Myocyte (in vitro differentiated cells): ENCODE measurements around the gene PCDHGA3. TPM values are rescaled to one million over a fixed set of nuclear protein-coding genes. Genes with fewer than 3 reads are reported as not detected.
"Not testable (repeated sequence)": the region's sequence is repeated elsewhere in the genome, so short reads cannot be mapped to it uniquely, and the experiment has no call there.

Experiments used
- DNase-seq: peaks from one replicate; pipeline ENCODE4 v3.0.0-alpha.2; 2012; ENCODE audit warnings: low read depth
- total RNA-seq: library from RNA; depleted of rRNA; stranded (reverse); fragments of >200 nt; gene quantifications from 2 replicates; pipeline ENCODE4 v1.2.3, GENCODE V29; 2014

PCDHGA3 gene
- total RNA-seq, 1 donor from 2014 or later = 0.48 TPM

DNA sequence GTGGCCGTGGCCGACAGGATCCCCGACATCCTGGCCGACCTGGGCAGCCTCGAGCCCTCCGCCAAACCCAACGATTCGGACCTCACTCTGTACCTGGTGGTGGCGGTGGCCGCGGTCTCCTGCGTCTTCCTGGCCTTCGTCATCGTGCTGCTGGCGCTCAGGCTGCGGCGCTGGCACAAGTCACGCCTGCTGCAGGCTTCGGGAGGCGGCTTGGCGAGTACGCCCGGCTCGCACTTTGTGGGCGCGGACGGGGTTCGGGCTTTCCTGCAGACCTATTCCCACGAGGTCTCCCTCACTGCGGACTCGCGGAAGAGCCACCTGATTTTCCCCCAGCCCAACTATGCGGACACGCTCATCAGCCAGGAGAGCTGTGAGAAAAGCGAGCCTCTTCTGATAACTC is 2.4 kb downstream of the PCDHGA3 start:
- DNase-seq = not testable (repeated sequence)

DNA sequence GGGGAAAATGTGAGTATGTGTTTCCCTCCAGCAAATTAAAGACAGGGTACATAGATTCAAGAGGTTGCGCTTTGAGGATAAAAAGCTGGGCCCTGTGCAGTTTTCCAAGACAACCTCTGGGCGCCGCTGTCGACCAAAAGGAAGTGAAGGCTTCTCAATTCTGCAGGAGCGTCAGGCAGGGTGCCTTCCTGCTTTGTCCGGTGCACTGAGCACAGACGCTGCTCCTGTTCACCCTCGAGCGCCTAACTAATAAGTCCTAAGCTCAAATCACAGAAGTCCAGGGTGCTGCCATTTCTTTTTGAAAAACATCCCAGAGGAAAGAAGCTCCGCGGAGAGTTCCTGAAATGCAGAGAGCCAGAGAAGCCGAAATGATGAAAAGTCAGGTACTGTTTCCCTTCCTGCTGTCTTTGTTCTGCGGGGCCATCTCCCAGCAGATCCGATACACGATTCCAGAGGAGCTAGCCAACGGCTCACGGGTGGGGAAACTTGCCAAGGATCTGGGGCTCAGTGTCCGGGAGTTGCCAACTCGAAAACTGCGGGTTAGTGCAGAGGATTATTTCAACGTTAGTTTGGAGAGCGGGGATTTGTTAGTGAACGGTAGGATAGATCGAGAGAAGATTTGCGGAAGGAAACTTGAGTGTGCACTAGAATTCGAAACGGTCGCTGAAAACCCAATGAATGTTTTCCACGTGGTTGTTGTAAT is 6.4 kb downstream of the PCDHGA3 start, which contains the start of gene PCDHGB1:
PCDHGB1 (plus strand) TSS at position 183 of the 703 bp plus-strand sequence; CDS start at position 345, 162 bp downstream.
- peak; percentile 72 for DNase-seq

DNA sequence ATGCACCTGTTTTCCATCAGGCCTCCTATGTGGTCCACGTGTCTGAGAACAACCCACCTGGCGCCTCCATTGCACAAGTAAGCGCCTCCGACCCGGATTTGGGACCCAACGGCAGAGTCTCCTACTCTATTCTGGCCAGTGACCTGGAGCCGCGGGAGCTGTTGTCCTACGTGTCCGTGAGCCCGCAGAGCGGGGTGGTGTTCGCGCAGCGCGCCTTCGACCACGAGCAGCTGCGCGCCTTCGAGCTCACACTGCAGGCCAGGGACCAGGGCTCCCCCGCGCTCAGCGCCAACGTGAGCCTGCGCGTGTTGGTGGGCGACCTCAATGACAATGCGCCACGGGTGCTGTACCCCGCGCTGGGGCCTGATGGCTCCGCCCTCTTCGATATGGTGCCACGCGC is 8.0 kb downstream of the PCDHGA3 start:
- DNase-seq = no peak

DNA sequence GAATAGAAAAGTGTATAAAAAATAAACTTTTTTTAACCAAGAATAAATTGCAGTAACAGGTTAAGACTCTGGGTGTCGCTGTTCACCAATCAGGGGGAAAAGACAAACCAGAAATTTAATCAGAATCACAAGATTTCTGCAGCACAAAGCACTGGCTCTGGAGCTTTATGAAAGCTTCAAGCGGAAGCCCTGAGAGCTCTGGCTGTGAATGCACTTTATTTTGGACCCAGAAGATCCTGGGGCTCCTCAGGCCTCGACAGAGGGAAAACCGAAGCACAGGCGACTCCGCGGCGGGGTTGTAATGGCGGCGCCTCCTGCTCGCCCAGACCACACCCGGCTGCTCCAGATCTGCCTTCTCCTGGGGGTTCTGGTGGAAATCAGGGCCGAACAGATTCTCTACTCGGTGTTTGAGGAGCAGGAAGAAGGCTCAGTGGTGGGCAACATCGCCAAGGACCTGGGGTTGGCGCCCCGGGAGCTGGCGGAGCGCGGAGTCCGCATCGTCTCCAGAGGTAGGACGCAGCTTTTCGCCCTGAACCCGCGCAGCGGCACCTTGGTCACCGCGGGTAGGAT is 11.4 kb downstream of the PCDHGA3 start, which contains the start of gene PCDHGA4:
PCDHGA4 (plus strand) TSS at position 122 of the 570 bp plus-strand sequence; CDS start at position 209, 87 bp downstream.
- DNase-seq = no peak

DNA sequence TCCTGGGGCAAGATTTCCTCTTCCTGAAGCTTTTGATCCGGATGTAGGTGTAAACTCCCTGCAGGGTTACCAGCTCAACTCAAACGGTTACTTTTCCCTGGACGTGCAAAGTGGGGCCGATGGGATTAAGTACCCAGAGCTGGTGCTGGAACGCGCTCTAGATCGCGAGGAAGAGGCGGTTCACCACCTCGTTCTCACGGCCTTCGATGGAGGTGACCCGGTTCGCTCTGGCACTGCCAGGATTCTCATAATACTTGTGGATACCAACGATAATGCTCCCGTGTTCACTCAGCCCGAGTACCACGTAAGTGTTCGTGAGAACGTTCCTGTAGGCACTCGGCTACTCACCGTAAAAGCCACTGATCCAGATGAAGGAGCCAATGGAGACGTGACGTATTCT is 12.0 kb downstream of the PCDHGA3 start:
- no peak for DNase-seq

DNA sequence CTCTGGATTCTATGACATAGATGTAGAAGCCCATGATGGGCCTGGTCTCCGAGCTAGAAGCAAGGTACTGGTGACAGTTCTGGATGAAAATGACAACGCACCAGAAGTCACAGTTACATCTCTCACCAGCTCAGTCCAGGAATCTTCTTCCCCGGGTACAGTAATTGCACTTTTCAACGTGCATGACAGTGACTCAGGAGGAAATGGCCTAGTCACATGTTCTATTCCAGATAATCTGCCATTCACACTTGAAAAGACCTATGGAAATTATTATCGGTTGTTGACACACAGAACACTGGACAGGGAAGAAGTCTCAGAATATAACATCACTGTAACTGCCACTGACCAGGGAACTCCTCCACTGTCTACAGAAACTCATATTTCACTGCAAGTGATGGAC is 12.5 kb downstream of the PCDHGA3 start:
- DNase-seq = no peak

DNA sequence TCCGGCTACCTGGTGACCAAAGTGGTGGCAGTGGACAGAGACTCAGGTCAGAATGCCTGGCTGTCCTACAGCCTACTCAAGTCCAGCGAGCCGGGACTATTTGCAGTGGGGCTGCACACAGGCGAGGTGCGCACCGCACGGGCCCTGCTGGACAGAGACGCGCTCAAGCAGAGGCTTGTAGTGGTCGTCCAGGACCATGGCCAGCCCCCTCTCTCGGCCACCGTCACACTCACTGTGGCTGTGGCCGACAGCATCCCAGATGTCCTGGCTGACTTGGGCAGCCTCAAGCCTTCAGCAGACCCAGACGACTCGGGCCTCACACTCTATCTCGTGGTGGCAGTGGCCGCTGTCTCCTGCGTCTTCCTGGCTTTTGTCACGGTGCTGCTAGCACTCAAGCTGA is 13.3 kb downstream of the PCDHGA3 start:
- no peak for DNase-seq

DNA sequence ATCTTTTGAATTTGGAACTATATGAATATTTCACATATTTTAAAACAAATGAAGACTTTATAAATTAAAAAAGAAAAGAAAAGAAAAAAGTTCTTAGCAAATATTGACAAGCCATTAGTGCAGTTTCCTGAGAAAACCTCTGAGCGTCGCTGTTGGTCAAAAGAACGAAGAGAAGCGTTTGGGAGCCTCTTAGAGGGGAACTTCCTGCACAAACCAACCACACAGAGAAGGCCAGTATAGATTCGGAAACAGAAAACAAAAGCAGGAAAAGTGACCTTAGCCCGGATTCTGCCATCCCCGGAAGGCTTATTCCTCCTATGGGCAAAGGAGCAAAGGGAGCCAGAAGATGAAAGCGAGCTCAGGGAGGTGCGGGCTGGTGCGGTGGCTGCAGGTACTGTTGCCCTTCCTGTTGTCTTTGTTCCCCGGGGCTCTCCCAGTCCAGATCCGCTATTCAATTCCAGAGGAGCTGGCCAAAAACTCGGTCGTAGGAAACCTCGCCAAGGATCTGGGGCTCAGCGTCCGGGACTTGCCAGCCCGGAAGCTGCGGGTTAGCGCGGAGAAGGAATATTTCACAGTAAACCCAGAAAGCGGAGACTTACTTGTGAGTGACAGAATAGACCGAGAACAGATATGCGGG is 16.3 kb downstream of the PCDHGA3 start, which contains the start of gene PCDHGB2:
PCDHGB2 (plus strand) TSS at position 205 of the 637 bp plus-strand sequence; CDS start at position 347, 142 bp downstream.
- peak; percentile 72 for DNase-seq

DNA sequence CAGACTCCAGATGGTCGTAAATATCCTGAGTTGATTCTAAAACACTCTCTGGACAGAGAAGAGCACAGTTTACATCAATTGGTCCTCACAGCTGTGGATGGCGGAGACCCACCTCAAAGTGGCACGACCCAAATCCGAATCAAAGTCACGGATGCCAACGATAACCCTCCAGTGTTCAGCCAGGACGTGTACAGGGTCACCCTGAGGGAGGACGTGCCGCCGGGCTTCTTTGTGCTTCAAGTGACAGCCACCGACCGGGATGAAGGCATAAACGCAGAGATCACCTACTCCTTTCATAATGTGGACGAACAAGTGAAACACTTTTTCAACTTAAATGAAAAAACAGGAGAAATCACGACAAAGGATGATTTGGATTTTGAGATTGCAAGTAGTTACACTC is 17.1 kb downstream of the PCDHGA3 start:
- DNase-seq = no peak

DNA sequence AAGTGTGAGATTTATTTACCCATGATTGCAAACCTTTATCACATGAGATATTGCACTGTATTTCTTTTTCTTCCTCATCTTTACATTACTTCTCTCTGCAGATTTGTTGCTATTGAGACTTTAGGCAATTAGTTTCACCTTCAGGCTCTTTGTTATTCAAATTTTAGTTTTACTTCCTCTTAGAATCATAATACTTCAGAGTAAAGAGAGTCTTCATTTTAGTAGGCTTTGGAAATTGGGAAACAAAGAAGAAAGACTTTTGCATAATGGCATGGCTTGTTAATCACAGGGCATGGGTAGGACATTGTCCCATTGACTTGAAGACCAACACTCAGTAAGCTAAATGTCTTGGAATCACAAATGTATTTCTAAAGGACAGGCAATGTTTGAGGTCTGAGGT is 19.1 kb downstream of the PCDHGA3 start:
- DNase-seq = no peak

DNA sequence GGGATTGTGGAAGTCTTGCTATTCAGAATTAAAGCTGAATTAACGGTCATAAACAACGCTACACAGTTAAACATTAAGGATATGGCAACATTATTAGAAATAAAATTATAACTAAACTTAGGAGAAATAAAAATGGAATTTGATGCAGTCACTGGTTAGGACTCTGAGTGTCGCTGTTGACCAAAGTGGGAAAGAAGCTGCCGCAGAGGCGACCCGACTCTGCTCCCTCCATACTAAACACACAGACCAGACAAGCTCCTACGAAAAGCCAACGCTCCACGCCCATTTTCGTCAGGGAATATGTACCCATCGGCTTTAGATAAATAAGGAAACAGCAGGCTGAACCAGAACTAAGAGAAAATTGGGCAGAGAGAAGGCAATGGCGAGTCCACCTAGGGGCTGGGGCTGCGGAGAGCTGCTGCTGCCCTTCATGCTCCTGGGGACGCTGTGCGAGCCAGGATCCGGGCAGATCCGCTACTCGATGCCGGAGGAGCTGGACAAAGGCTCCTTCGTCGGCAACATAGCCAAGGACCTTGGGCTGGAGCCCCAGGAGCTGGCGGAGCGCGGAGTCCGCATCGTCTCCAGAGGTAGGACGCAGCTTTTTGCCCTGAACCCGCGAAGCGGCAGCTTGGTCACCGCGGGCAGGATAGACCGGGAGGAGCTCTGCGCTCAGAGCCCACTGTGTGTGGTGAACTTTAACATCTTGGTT is 20.5 kb downstream of the PCDHGA3 start, which contains the start of gene PCDHGA5:
PCDHGA5 (plus strand) TSS at position 211 of the 709 bp plus-strand sequence; CDS start at position 380, 169 bp downstream.
- no peak for DNase-seq

DNA sequence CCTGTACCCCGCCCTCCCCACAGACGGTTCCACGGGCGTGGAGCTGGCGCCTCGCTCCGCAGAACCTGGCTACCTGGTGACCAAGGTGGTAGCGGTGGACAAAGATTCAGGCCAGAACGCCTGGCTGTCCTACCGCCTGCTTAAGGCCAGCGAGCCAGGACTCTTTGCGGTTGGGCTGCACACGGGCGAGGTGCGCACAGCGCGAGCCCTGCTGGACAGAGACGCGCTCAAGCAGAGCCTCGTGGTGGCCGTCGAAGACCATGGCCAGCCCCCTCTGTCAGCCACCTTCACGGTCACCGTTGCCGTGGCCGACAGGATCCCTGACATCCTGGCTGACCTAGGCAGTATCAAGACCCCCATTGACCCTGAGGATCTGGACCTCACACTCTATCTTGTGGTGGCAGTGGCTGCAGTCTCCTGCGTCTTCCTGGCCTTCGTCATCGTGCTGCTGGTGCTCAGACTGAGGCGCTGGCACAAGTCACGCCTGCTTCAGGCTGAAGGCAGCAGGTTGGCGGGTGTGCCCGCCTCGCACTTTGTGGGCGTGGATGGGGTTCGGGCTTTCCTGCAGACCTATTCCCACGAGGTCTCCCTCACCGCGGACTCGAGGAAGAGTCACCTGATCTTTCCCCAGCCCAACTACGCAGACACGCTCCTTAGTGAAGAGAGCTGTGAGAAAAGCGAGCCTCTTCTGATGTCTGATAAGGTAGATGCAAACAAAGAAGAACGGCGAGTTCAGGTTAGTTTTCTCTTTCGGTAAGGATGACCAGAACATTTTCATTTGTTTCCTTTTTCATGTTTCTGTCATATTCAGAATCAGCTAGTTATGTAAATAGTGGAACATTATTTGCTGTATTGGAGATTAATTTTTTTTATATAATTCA is 22.6 kb downstream of the PCDHGA3 start:
- no peak for DNase-seq

DNA sequence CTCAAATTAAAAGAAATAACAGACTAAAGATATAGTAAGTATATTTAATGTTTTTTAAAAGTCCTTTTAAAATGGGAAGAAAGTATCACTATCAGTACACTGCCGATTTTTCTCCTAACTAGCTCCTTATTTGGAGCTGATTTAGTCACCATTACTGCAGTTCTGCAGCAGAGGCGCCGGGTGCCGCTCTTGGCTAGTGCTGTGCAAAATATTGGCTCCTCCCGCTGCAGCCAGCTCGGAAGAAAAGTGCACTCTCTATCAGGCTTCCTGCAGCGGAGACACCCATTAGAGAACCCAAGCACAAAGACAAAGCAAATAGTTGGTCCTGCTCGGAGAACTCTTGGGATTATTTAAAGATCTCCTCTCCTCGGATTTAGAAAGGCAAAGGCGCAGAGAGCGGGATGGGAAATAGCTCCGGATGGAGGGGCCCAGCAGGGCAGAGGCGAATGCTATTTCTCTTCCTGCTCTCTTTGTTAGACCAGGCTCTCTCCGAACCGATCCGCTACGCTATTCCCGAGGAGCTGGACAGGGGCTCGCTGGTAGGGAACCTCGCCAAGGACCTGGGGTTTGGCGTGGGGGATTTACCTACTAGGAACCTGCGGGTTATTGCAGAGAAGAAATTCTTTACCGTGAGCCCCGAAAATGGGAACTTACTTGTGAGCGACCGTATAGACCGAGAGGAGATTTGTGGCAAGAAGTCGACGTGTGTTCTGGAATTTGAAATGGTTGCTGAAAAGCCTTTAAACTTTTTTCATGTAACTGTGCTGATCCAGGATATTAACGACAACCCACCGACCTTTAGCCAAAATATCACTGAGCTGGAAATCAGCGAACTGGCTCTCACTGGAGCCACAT is 26.6 kb downstream of the PCDHGA3 start, which contains the start of gene PCDHGB3:
PCDHGB3 (plus strand) TSS at position 249 of the 855 bp plus-strand sequence; CDS start at position 402, 153 bp downstream.
- DNase-seq = no peak

DNA sequence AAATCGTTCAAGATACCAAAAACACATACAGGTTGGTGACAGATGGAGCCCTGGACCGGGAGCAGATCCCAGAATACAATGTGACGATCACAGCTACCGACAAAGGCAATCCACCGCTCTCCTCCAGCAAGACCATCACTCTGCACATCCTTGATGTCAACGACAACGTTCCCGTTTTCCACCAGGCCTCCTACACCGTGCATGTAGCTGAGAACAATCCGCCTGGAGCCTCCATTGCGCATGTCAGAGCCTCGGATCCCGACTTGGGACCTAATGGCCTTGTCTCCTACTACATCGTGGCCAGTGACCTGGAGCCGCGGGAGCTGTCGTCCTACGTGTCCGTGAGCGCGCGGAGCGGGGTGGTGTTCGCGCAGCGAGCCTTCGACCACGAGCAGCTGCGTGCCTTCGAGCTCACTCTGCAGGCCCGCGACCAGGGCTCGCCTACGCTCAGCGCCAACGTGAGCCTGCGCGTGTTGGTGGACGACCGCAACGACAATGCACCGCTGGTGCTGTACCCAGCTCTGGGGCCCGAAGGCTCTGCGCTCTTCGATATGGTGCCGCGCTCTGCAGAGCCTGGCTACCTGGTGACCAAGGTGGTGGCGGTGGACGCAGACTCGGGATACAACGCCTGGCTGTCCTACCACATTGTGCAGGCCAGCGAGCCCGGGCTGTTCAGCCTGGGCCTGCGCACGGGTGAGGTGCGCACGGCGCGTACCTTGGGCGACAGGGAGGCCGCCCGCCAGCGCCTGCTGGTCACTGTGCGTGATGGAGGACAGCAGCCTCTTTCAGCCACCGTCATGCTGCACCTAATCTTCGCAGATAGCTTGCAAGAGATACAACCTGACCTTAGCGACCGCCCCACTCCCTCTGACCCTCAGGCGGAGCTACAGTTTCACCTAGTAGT is 28.2 kb downstream of the PCDHGA3 start:
- DNase-seq = no peak

DNA sequence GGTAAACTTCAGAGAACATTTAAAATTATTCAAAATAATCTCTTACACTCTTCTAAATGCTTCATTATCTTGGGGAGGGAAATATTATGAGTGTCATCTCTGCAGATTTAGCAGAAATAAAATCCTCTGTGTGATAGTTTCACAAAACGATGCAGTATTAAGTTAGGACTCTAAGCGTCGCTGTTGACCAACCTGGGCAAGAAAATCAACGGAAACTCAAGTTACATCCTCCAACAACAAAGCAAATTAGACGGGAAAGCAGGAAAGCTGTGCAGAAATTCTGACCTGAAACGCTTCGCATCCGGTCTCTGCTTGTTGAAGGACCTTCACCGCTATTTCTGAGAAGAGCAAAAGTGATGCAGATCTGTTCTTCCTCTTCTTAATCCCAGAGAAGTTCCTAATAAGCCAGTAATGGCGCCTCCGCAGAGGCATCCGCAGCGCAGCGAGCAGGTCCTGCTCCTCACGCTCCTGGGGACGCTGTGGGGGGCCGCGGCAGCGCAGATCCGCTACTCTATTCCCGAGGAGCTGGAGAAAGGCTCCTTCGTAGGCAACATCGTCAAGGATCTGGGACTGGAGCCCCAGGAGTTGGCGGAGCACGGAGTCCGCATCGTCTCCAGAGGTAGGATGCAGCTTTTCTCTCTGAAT is 30.2 kb downstream of the PCDHGA3 start, which contains the start of gene PCDHGA6:
PCDHGA6 (plus strand) TSS at position 219 of the 645 bp plus-strand sequence; CDS start at position 412, 193 bp downstream.
- DNase-seq = no peak

DNA sequence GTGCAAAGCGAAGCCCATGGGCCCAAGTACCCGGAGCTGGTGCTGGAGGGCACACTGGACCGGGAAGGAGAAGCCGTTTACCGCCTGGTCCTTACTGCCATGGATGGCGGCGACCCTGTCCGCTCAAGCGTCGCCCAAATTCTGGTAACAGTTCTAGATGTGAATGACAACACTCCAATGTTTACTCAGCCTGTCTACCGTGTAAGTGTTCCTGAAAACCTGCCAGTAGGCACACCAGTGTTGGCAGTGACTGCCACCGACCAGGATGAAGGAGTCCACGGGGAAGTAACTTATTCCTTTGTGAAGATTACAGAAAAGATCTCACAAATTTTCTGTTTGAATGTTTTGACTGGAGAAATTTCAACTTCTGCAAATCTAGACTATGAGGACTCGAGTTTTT is 31.0 kb downstream of the PCDHGA3 start:
- DNase-seq = no peak

DNA sequence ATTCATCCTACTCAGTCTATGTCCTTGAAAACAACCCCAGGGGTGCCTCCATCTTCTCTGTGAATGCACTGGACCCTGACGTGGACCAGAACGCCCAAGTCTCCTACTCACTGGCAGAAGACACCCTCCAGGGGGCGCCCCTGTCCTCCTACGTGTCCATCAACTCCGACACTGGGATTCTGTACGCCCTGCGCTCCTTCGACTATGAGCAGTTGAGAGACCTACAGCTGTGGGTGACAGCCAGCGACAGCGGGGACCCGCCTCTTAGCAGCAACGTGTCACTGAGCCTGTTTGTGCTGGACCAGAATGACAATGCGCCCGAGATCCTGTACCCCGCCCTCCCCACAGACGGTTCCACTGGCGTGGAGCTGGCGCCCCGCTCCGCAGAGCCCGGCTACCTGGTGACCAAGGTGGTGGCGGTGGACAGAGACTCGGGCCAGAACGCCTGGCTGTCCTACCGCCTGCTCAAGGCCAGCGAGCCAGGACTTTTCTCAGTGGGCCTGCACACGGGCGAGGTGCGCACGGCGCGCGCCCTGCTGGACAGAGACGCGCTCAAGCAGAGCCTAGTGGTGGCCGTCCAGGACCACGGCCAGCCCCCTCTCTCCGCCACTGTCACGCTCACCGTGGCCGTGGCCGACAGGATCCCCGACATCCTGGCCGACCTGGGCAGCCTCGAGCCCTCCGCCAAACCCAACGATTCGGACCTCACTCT is 32.0 kb downstream of the PCDHGA3 start:
- not testable (repeated sequence) for DNase-seq
